Gastroesophageal sphincter (tissue), 3 donors: ENCODE data around the gene RHNO1.

Experiments
- CTCF ChIP-seq, 4 experiments: fragments of 200-600 bp in 2 of 4; fragments of 450-650 bp in 2 of 4; sonication (generic) in 1 of 4; IDR thresholded peaks; one replicate each; pipeline ENCODE4 v1.5.1; 2017 to 2019; ENCODE audit warnings: antibody characterized with exemption in 4 of 4, mild to moderate bottlenecking in 2 of 4, moderate library complexity in 2 of 4
- EP300 ChIP-seq: sonication (generic); formaldehyde crosslinking; IDR thresholded peaks from one replicate; pipeline ENCODE4 v1.6.1; 2017; ENCODE audit warnings: antibody characterized with exemption, mild to moderate bottlenecking
- POLR2A ChIP-seq, 2 donors: fragments of 450-650 bp; IDR thresholded peaks; one replicate each; pipeline ENCODE4 v1.6.1; 2017; ENCODE audit warnings: antibody characterized with exemption in 2 of 2, mild to moderate bottlenecking in 2 of 2, moderate library complexity in 1 of 2

- TF ChIP-seq EP300 (no peak), CTCF (IDR thresholded peaks at IDR 0.05) (no peak), POLR2A (IDR thresholded peaks at IDR 0.05) (no peak)
Measured at GRCh38 chr12:2934371-2934770, 57.3 kb downstream of the RHNO1 start.
